K562 (cell line): ENCODE measurements around the gene GPR37L1. TPM values are rescaled to one million over a fixed set of nuclear protein-coding genes. Genes with fewer than 3 reads are reported as not detected.

Experiments used
- AFF4 ChIP-seq: sonication (generic); formaldehyde crosslinking; IDR thresholded peaks from 2 replicates; pipeline ENCODE4 v1.8.0; 2023; ENCODE audit warnings: mild to moderate bottlenecking, missing genetic modification reagents
- E2F6 ChIP-seq, 2 experiments: IDR thresholded peaks; 2 replicates each; pipeline ENCODE4 v1.6.1; 2011; ENCODE audit warnings: borderline replicate concordance in 1 of 2, control low read depth in 1 of 2, low read depth in 1 of 2, low read length in 1 of 2, mild to moderate bottlenecking in 1 of 2, mixed read lengths in 1 of 2, moderate library complexity in 1 of 2; ENCODE audit not compliant: insufficient read depth in 1 of 2, insufficient read length in 1 of 2, poor library complexity in 1 of 2, severe bottlenecking in 1 of 2; ENCODE audit errors: extremely low read depth in 1 of 2
- HDAC8 ChIP-seq: fragments of 450-650 bp; IDR thresholded peaks from 2 replicates; pipeline ENCODE4 v1.6.1; 2016; ENCODE audit warnings: mild to moderate bottlenecking, missing genetic modification characterization, moderate library complexity, missing compliant biosample characterization
- HNRNPLL ChIP-seq: fragments of 200-400 bp; formaldehyde crosslinking; IDR thresholded peaks from 2 replicates; pipeline ENCODE4 v1.6.1; 2017; ENCODE audit warnings: low read length, low read depth, mild to moderate bottlenecking; ENCODE audit not compliant: poor library complexity, severe bottlenecking
- KDM2B ChIP-seq: fragments of 250-450 bp; sonication (Bioruptor Pico); IDR thresholded peaks from 2 replicates; pipeline ENCODE4 v1.8.0; 2021; ENCODE audit warnings: mild to moderate bottlenecking, moderate library complexity
- MBD1 ChIP-seq: fragments of 250-450 bp; sonication (Bioruptor Pico); IDR thresholded peaks from 2 replicates; pipeline ENCODE4 v1.8.0; 2022; ENCODE audit warnings: inconsistent platforms
- MCM2 ChIP-seq: fragments of 450-650 bp; IDR thresholded peaks from 2 replicates; pipeline ENCODE4 v1.6.1; 2017; ENCODE audit warnings: low read depth, mild to moderate bottlenecking
- MEIS2 ChIP-seq: fragments of 450-650 bp; IDR thresholded peaks from 2 replicates; pipeline ENCODE4 v1.6.1; 2014; ENCODE audit warnings: mild to moderate bottlenecking; ENCODE audit not compliant: partially characterized antibody
- MTA2 ChIP-seq: fragments of 450-650 bp; IDR thresholded peaks from 2 replicates; pipeline ENCODE4 v1.6.1; 2016; ENCODE audit warnings: low read depth
- NFATC3 ChIP-seq: fragments of 450-650 bp; IDR thresholded peaks from 2 replicates; pipeline ENCODE4 v1.6.1; 2017; ENCODE audit warnings: mild to moderate bottlenecking
- RFX7 ChIP-seq: fragments of 250-450 bp; sonication (Bioruptor Pico); IDR thresholded peaks from 2 replicates; pipeline ENCODE4 v1.5.1; 2021; ENCODE audit warnings: mild to moderate bottlenecking
- SMAD2 ChIP-seq: fragments of 150-350 bp; IDR thresholded peaks from 2 replicates; pipeline ENCODE4 v1.6.1; 2014; ENCODE audit warnings: low read depth, mild to moderate bottlenecking, low read length
- SMC3 ChIP-seq: conservative IDR thresholded peaks from 2 replicates; pipeline ENCODE4 v1.6.1; 2011; ENCODE audit warnings: low read depth, low read length, improper control_type of control experiment; ENCODE audit not compliant: insufficient read depth
- SP2 ChIP-seq: IDR thresholded peaks from 2 replicates; pipeline ENCODE4 v1.6.1; 2011; ENCODE audit warnings: mild to moderate bottlenecking, low read depth, low read length, moderate library complexity; ENCODE audit not compliant: poor library complexity, severe bottlenecking; ENCODE audit errors: extremely low read depth
- SRSF9 ChIP-seq: fragments of 200-400 bp; formaldehyde crosslinking; IDR thresholded peaks from 2 replicates; pipeline ENCODE4 v1.6.1; 2017; ENCODE audit warnings: low read depth, low read length, borderline replicate concordance
- TAF9B ChIP-seq: fragments of 450-650 bp; IDR thresholded peaks from 2 replicates; pipeline ENCODE4 v1.6.1; 2018; ENCODE audit warnings: mild to moderate bottlenecking; ENCODE audit not compliant: partially characterized antibody
- WHSC1 ChIP-seq: IDR thresholded peaks from one replicate; pipeline ENCODE4 v1.6.1; 2012; ENCODE audit warnings: low read length, control low read depth, inconsistent platforms
- ZBTB34 ChIP-seq: fragments of 250-450 bp; sonication (Bioruptor Pico); IDR thresholded peaks from 2 replicates; pipeline ENCODE4 v1.8.0; 2021; ENCODE audit warnings: mild to moderate bottlenecking, moderate library complexity
- polyA plus RNA-seq, 8 experiments: library from polyadenylated mRNA; depleted of rRNA in 4 of 8; stranded (reverse) in 5 of 8; unstranded in 3 of 8; fragments of >200 nt; fragmentation: Nextera tagmentation in 2 of 8; fragmentation: Illumina TruSeq in 1 of 8; extraction: Ambion mirVana in 2 of 8; extraction: Trizol in 1 of 8; gene quantifications; 2 replicates each; pipeline versions ENCODE4 v1.2.1 to v1.2.3, GENCODE V29; 2011 to 2014; ENCODE audit warnings: inconsistent platforms in 1 of 8, missing spikeins in 1 of 8
- total RNA-seq, 7 experiments: library from RNA; depleted of rRNA in 6 of 7; stranded (reverse); fragments of >200 nt in 6 of 7; fragmentation: Illumina TruSeq in 2 of 7; extraction: Trizol in 2 of 7; gene quantifications; 2 replicates each; pipeline versions ENCODE4 v1.2.1 to v1.2.3, GENCODE V29; 2011 to 2021; ENCODE audit warnings: low replicate concordance in 1 of 7
- TF ChIP-seq, protein P1 (sequence below): fragments of 250-450 bp; sonication (Bioruptor Pico); IDR thresholded peaks from 2 replicates; pipeline ENCODE4 v1.6.1; 2021; ENCODE audit warnings: mild to moderate bottlenecking

The GPR37L1 gene
- total and polyA plus RNA-seq, 9 of the 15 experiments (the other 6 are each of a cell fraction or from before 2014, with no cell fraction given): not detected

- no peak for TF ChIP-seq MBD1 (CRISPR knock-in tag)
- no peak for TF ChIP-seq RFX7 (CRISPR knock-in tag)
- no peak for TF ChIP-seq HNRNPLL
- TF ChIP-seq MEIS2: no peak
- TF ChIP-seq, protein P1, sequence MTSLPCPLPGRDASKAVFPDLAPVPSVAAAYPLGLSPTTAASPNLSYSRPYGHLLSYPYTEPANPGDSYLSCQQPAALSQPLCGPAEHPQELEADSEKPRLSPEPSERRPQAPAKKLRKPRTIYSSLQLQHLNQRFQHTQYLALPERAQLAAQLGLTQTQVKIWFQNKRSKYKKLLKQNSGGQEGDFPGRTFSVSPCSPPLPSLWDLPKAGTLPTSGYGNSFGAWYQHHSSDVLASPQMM (CRISPR knock-in tag): no peak
- no peak for TF ChIP-seq SMC3
- TF ChIP-seq NFATC3: no peak
- no peak for TF ChIP-seq MTA2
- TF ChIP-seq WHSC1: peak; percentile 45
- TF ChIP-seq SMAD2: no peak
- no peak for TF ChIP-seq KDM2B (CRISPR knock-in tag)
- 0 out of 2 replicates have a peak, but pooled peaks have one; percentile 39 for TF ChIP-seq HDAC8
- TF ChIP-seq TAF9B: no peak
- TF ChIP-seq ZBTB34 (CRISPR knock-in tag): no peak
- TF ChIP-seq SP2: no peak
- TF ChIP-seq SRSF9: no peak
- TF ChIP-seq E2F6 (IDR thresholded peaks at IDR 0.05; ENCODE audit: borderline replicate concordance in 1 of 2, extremely low read depth in 1 of 2, insufficient read depth in 1 of 2, insufficient read length in 1 of 2, low read depth in 1 of 2, low read length in 1 of 2, poor library complexity in 1 of 2, severe bottlenecking in 1 of 2): peak; percentile 50 to 76
- no peak for TF ChIP-seq MCM2
- peak; percentile 84 for TF ChIP-seq AFF4 (CRISPR knock-in tag)
Observed at GRCh38 chr1:202158810-202159533, 36.3 kb downstream of the GPR37L1 start (continued).
